ENCODE data around the gene KAT2A. TPM values are rescaled to one million over a fixed set of nuclear protein-coding genes. Genes with fewer than 3 reads are reported as not detected.

The KAT2A gene
- total and polyA plus RNA-seq, 2 donors from 2014 or later: 38.6 TPM

DNA sequence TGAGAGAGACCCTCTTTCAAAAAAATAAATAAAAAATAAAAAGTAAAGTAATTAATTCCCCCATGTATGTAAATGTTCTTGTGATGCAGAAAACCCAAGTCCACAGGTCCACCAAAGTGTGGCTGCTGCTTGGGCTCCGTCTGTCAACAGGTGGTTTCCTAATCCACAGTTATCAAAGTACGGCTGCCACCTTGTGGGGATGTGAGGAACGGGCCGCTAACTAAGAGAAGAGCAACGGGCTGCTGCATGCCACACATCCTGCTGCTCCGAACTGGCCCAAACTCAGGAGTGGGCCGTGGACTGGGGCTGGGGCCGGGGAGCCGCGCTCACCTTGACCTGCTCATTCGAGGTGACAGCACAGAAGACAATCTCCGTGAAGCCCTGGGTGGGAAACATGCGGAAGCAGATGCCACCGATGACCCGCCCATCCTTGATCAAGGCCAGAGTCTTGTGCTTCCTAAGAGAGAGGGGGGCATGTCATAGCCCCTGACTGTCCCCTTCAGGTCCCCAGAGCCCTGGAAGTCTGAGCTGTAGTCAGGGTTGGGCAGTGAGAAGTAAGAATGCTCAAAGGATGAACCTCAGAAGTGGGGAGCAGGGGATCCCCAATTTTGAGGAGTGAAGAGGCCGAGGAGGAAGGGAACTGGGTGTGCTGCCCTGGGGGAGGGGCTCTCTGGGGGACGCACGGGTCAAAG lies 4.3 kb downstream of the KAT2A start:
- FAIRE-seq (peak; percentile 33), DNase-seq (peak; percentile 86 to 94 (median 89))
- H3K4me3 ChIP-seq (ENCODE audit: low read length in 3 of 3): no peak overlapping the region
- H3K4me1 ChIP-seq (ENCODE audit: control insufficient read depth in 2 of 3, insufficient read depth in 2 of 3, low read depth in 1 of 3, low read length in 3 of 3): peaks cover 0 to 17% (median 13%) of the 10 kb centered on the region in 3 donors
- H3K9ac ChIP-seq (ENCODE audit: low read length in 3 of 3): no peak overlapping the region
- H3K27ac ChIP-seq (ENCODE audit: low read depth in 2 of 2, low read length in 2 of 2): no peak overlapping the region
- no peaks in the 10 kb centered on the region for H3K27me3 ChIP-seq (ENCODE audit: control insufficient read depth, insufficient read depth, low read length)
- TF ChIP-seq, protein P1, sequence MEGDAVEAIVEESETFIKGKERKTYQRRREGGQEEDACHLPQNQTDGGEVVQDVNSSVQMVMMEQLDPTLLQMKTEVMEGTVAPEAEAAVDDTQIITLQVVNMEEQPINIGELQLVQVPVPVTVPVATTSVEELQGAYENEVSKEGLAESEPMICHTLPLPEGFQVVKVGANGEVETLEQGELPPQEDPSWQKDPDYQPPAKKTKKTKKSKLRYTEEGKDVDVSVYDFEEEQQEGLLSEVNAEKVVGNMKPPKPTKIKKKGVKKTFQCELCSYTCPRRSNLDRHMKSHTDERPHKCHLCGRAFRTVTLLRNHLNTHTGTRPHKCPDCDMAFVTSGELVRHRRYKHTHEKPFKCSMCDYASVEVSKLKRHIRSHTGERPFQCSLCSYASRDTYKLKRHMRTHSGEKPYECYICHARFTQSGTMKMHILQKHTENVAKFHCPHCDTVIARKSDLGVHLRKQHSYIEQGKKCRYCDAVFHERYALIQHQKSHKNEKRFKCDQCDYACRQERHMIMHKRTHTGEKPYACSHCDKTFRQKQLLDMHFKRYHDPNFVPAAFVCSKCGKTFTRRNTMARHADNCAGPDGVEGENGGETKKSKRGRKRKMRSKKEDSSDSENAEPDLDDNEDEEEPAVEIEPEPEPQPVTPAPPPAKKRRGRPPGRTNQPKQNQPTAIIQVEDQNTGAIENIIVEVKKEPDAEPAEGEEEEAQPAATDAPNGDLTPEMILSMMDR (IDR thresholded peaks at IDR 0.05; ENCODE audit: borderline replicate concordance, extremely low read depth, insufficient read depth): peak; percentile 87
- intact Hi-C loops (cut with DNase I): loop anchor here (5.0 kb wide), 1 partner anchor 155 kb away; no protein-coding TSS in a partner anchor
- no peaks in the 10 kb centered on the region for H3K9me3 ChIP-seq (ENCODE audit: control insufficient read depth in 2 of 3, insufficient read depth in 1 of 3, low read length in 3 of 3)
- H3K36me3 ChIP-seq (ENCODE audit: control insufficient read depth in 2 of 3, insufficient read depth in 3 of 3, low read length in 3 of 3): peaks cover 0 to 9% (median 2%) of the 10 kb centered on the region in 3 donors

DNA sequence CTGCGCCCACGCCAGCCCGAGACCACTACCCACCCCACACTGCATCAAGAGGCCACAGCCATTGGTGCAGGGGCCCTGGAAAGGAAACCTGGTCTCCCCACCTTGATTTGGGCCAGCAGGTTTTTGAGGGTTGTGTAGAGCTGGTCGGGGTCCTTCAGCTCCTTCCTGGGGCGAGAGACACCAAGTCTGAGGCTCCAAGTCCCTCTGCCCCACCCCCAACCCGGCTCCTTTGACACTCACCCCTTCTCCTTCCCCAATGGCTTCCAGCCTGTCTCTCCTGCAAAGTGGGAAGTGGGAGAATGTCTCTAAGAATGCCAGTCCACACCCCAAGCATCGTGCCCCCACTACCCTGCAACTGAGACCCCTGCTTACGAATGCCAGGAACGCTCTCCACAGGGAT lies 7.0 kb downstream of the KAT2A start:
- peaks cover 0 to 10% (median 2%) of the 10 kb centered on the region in 3 donors for H3K36me3 ChIP-seq (ENCODE audit: control insufficient read depth in 2 of 3, insufficient read depth in 3 of 3, low read length in 3 of 3)
- FAIRE-seq: no peak

DNA sequence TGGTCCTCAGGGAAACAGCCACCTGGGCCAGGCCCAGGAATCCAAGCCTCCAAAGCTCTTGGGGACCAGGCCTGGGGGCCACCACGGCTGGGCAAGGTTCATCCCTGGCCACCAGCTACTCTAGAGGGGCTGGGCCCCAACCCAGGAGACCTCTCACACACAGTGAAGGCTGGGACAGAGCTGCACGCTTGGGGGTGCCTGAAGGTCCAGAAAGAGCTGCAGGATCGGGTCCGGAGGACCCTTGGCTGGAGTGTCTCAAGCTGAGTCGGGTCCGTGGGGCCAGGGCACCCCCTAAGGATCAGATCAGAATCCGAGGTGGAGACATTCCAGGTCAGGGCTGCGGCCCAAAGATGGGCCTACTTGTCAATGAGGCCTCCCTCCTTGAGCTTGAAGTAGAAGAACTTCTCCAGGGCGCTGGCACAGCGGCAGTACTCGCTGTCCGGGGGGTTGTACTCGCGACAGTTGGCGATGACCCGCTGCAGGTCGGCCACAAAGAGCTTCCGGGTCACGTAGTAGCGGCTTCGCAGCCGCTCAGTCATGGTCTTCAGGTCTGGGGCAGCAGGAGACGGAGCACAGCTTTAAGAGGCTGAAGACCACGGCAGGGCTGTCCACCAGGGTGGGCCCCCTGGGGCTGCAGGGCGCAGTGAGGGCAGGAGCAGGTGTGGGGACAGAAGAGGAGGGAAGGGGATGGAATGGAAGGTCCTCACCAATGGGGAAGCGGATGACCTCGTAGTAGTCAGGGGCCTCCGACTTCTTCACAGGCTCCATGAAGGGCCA lies 7.7 kb downstream of the KAT2A start:
- DNase-seq: no peak

More for the DNA sequence above, 7.0 kb downstream of the KAT2A start:
- Histone ChIP-seq H3K9me3 (ENCODE audit: control insufficient read depth in 2 of 3, insufficient read depth in 1 of 3, low read length in 3 of 3) (no peaks in the 10 kb centered on the region), H3K4me3 (ENCODE audit: low read length in 3 of 3) (no peak overlapping the region), H3K27me3 (ENCODE audit: control insufficient read depth, insufficient read depth, low read length) (no peaks in the 10 kb centered on the region), H3K9ac (ENCODE audit: low read length in 3 of 3) (no peak overlapping the region), H3K27ac (ENCODE audit: low read depth in 2 of 2, low read length in 2 of 2) (no peak overlapping the region), H3K4me1 (ENCODE audit: control insufficient read depth in 2 of 3, insufficient read depth in 2 of 3, low read depth in 1 of 3, low read length in 3 of 3) (peaks cover 0 to 22% (median 13%) of the 10 kb centered on the region in 3 donors)
- intact Hi-C loops (cut with DNase I): no loop called here
- TF ChIP-seq, protein P1 (IDR thresholded peaks at IDR 0.05; ENCODE audit: borderline replicate concordance, extremely low read depth, insufficient read depth): no peak
- no peak for DNase-seq

More for the DNA sequence above, 7.7 kb downstream of the KAT2A start:
- Histone ChIP-seq H3K27ac (ENCODE audit: low read depth in 2 of 2, low read length in 2 of 2) (peak overlapping the region; percentile 89 to 92), H3K9me3 (ENCODE audit: control insufficient read depth in 2 of 3, insufficient read depth in 1 of 3, low read length in 3 of 3) (no peaks in the 10 kb centered on the region), H3K36me3 (ENCODE audit: control insufficient read depth in 2 of 3, insufficient read depth in 3 of 3, low read length in 3 of 3) (peaks cover 0 to 16% (median 2%) of the 10 kb centered on the region in 3 donors), H3K27me3 (ENCODE audit: control insufficient read depth, insufficient read depth, low read length) (no peaks in the 10 kb centered on the region), H3K4me1 (ENCODE audit: control insufficient read depth in 2 of 3, insufficient read depth in 2 of 3, low read depth in 1 of 3, low read length in 3 of 3) (peaks cover 0 to 22% (median 13%) of the 10 kb centered on the region in 3 donors), H3K4me3 (ENCODE audit: low read length in 3 of 3) (no peak overlapping the region), H3K9ac (ENCODE audit: low read length in 3 of 3) (peak overlapping the region in 2 of 3 donors; percentile 29 to 75)
- TF ChIP-seq, protein P1 (IDR thresholded peaks at IDR 0.05; ENCODE audit: borderline replicate concordance, extremely low read depth, insufficient read depth): no peak
- no peak for FAIRE-seq
- intact Hi-C loops (cut with DNase I): no loop called here
